Measurements from ENCODE around the gene APOA5. TPM values are rescaled to one million over a fixed set of nuclear protein-coding genes. Genes with fewer than 3 reads are reported as not detected.

APOA5 gene
- total and polyA plus RNA-seq, 9 of the 15 experiments (the other 6 are each of a cell fraction or from before 2014, with no cell fraction given), result not detected

- no peak overlapping the region for H3K4me2 ChIP-seq (ENCODE audit: insufficient read depth, low read length)
- BruUV-seq (replicated peaks), result no TSS peak
- 31% methylated on average over 5 of the region's 7 CpGs for WGBS (ENCODE audit: insufficient coverage, low coverage, missing lambda C conversion rate)
- H3K9me1 ChIP-seq (ENCODE audit: control insufficient read depth, insufficient read depth, low read length), result no peaks in the 10 kb centered on the region
- H4K20me1 ChIP-seq (replicated peaks; ENCODE audit: control insufficient read depth, insufficient read depth, low read length), result no peaks in the 10 kb centered on the region
- no peak overlapping the region for H2AFZ ChIP-seq (ENCODE audit: low read depth, low read length)
- ChIA-PET POLR2A (interaction anchor here (0.9 to 1.5 kb wide), 5 partner anchors 11 to 336 kb away, joined by 3 to 7 read pairs (median 3); no protein-coding TSS in a partner anchor), CTCF (ENCODE audit: low intra/inter-chr PET ratio) (no interaction called here)
- TF ChIP-seq SREBF1 (IDR thresholded peaks at IDR 0.05; ENCODE audit: borderline replicate concordance, low read depth, low read length) (no peak), REST (IDR thresholded peaks at IDR 0.05; ENCODE audit: borderline replicate concordance) (no peak), REST (CRISPR knock-in tag; IDR thresholded peaks at IDR 0.05; ENCODE audit: low read depth) (no peak)
- no peak overlapping the region for H3K4me3 ChIP-seq
- no peaks in the 10 kb centered on the region for H3K9me3 ChIP-seq (replicated peaks; ENCODE audit: control insufficient read depth, insufficient read depth, low read depth, low read length)
- no peak for FAIRE-seq
- H3K36me3 ChIP-seq (ENCODE audit: control insufficient read depth, insufficient read depth, low read length), result no peaks in the 10 kb centered on the region
- no peak overlapping the region for H3K27ac ChIP-seq (ENCODE audit: extremely low read depth, low read depth, low read length)
- H3K27me3 ChIP-seq (ENCODE audit: control insufficient read depth in 2 of 2, insufficient read depth in 2 of 2, low read length in 2 of 2), result peaks cover 0 to 7% of the 10 kb centered on the region in 2 experiments; a peak in 2 of 5 replicates
- DNase-seq (ENCODE audit: extremely low read depth in 1 of 4, low spot score in 3 of 4), result no peak
- peaks cover 15 to 32% of the 10 kb centered on the region in 2 experiments; a peak in 4 of 5 replicates for H3K4me1 ChIP-seq (replicated peaks in 1 of 2; ENCODE audit: control insufficient read depth in 2 of 2, insufficient read depth in 2 of 2, low read length in 2 of 2)
- no peaks in the 10 kb centered on the region for H3K79me2 ChIP-seq (ENCODE audit: control insufficient read depth, insufficient read depth, low read length)
- ATAC-seq, result no peak
- in situ Hi-C loops (cut with MboI) (no loop called here), intact Hi-C loops (cut with micrococcal nuclease) (loop anchor here (1.0 to 10.0 kb wide), 2 partner anchors 48 to 102 kb away; partner anchors contain the start of gene ZPR1)
- 0 out of 4 replicates have a peak overlapping the region, but pooled peaks of 1 of the 2 experiments have one; percentile 20 for H3K9ac ChIP-seq (ENCODE audit: insufficient read depth in 1 of 2, low read depth in 2 of 2, low read length in 2 of 2)
Measured at GRCh38 chr11:116836632-116836991, 44.9 kb upstream of the APOA5 start.

All from K562 (cell line).